Measurements from ENCODE around the gene ZFR2.
"Not testable (repeated sequence)": the region's sequence is repeated elsewhere in the genome, so short reads cannot be mapped to it uniquely, and the experiment has no call there.

Gene ZFR2

DNA sequence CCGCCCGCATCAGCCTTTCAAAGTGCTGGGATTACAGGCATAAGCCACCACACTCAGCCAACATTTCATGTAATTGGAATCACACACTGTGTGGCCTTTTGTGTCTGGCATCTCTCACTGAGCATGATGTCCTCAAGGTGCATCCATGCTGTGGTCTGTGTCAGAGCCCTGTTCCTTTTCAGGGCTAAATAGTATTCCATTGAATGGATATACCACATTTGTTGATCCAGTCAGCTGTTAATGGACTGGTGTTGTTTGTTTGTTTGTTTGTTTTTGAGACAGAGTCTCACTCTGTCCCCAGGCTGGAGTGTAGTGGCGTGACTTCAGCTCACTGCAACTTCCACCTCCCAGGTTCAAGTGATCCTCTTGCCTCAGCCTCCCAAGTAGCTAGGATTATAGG is 29.6 kb upstream of the ZFR2 start:
- Histone ChIP-seq H3K4me3 (no peak overlapping the region), H3K9ac (no peak overlapping the region), H3K4me1 (no peaks in the 10 kb centered on the region), H3K9me3 (peaks cover 10% of the 10 kb centered on the region), H3K36me3 (no peaks in the 10 kb centered on the region), H3K27ac (no peak overlapping the region), H3K4me2 (no peak overlapping the region), H4K20me1 (no peaks in the 10 kb centered on the region), H3K27me3 (no peaks in the 10 kb centered on the region)
- TF ChIP-seq Cebpa-rat (IDR thresholded peaks at IDR 0.05): no peak

DNA sequence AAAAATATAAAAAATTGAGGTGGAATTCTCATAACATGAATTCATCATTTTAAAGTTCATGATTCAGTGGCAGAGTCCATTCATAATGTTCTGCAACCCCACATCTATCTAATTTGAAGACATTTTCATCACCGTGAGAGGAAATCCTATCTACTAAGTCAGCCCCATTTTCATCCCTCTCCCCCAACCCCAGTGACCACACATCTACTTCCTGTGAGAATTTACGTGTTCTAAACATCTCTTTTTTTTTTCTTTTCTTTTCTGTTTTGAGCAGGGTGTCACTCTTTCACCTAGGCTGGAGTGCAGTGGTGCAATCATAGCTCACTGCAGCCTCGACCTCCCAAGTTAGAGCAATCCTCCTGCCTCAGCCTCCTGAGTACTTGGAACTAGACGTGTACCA is 29.1 kb upstream of the ZFR2 start:
- Histone ChIP-seq H3K36me3 (no peaks in the 10 kb centered on the region), H4K20me1 (no peaks in the 10 kb centered on the region), H3K27me3 (no peaks in the 10 kb centered on the region), H3K27ac (no peak overlapping the region), H3K4me1 (no peaks in the 10 kb centered on the region), H3K4me3 (no peak overlapping the region), H3K4me2 (no peak overlapping the region), H3K9me3 (peaks cover 10% of the 10 kb centered on the region), H3K9ac (no peak overlapping the region)
- TF ChIP-seq Cebpa-rat (IDR thresholded peaks at IDR 0.05): no peak

- no peak overlapping the region for H3K4me2 ChIP-seq
- no peaks in the 10 kb centered on the region for H3K36me3 ChIP-seq
- H3K27me3 ChIP-seq: no peaks in the 10 kb centered on the region
- H3K27ac ChIP-seq: no peak overlapping the region
- peaks cover 10% of the 10 kb centered on the region for H3K9me3 ChIP-seq
- H3K4me1 ChIP-seq: no peaks in the 10 kb centered on the region
- no peak overlapping the region for H3K9ac ChIP-seq
- no peak for TF ChIP-seq Cebpa-rat (IDR thresholded peaks at IDR 0.05)
- H4K20me1 ChIP-seq: no peaks in the 10 kb centered on the region
- no peak overlapping the region for H3K4me3 ChIP-seq
Measured at GRCh38 chr19:3895788-3896187, 26.9 kb upstream of the ZFR2 start.

- not testable (repeated sequence) for H3K9ac ChIP-seq, H3K4me3 ChIP-seq, H3K4me1 ChIP-seq, H3K4me2 ChIP-seq, H3K27me3 ChIP-seq, H3K27ac ChIP-seq, H4K20me1 ChIP-seq, H3K36me3 ChIP-seq
- peaks cover 10% of the 10 kb centered on the region for H3K9me3 ChIP-seq
Measured at GRCh38 chr19:3894959-3895358, 26.1 kb upstream of the ZFR2 start.

DNA sequence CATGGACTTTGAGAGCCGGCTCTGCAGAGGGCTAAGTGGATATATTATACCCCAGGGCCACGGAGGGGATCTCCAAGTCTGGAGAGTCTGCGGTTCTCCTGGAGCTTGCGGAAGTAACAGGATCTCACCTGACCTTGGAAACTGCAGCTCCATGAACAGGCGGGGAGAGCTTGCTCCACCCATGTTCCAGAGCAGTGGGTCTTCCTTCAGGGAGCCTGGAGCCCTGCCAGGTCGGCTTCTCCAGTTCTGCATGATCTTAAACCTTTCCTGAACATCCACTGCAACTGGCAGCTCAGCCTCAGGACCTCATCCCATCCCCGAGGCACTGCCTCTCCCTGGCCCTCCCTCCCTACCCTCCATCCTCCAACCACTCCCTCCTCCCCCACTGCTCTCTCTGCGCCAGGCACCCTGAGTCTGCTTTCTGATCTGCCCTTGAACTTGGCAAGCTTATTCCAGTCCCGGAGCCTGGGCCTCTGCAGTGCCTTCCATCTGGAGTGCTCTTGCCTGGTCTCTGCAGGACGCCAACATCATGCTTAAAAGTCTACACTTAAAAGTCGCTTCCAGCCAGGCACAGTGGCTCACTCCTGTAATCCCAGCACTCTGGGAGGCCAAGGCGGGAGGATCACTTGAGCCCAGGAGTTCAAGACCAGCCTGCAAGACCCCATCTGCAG is 24.8 kb upstream of the ZFR2 start:
- H3K4me3 ChIP-seq: no peak overlapping the region
- H3K4me1 ChIP-seq: no peaks in the 10 kb centered on the region
- TF ChIP-seq Cebpa-rat (IDR thresholded peaks at IDR 0.05): no peak
- no peak overlapping the region for H3K4me2 ChIP-seq
- H4K20me1 ChIP-seq: no peaks in the 10 kb centered on the region
- peaks cover 7% of the 10 kb centered on the region for H3K9me3 ChIP-seq
- H3K9ac ChIP-seq: no peak overlapping the region
- H3K36me3 ChIP-seq: no peaks in the 10 kb centered on the region
- H3K27me3 ChIP-seq: no peaks in the 10 kb centered on the region
- no peak overlapping the region for H3K27ac ChIP-seq

GRCh38 chr19:3890591-3890990 is 21.8 kb upstream of the ZFR2 start:
- no peak overlapping the region for H3K4me3 ChIP-seq
- no peaks in the 10 kb centered on the region for H4K20me1 ChIP-seq
- H3K9me3 ChIP-seq: no peaks in the 10 kb centered on the region
- no peaks in the 10 kb centered on the region for H3K27me3 ChIP-seq
- H3K27ac ChIP-seq: no peak overlapping the region
- no peak for TF ChIP-seq Cebpa-rat (IDR thresholded peaks at IDR 0.05)
- no peaks in the 10 kb centered on the region for H3K36me3 ChIP-seq
- H3K9ac ChIP-seq: no peak overlapping the region
- no peak overlapping the region for H3K4me2 ChIP-seq
- no peaks in the 10 kb centered on the region for H3K4me1 ChIP-seq

- no peak for TF ChIP-seq Cebpa-rat (IDR thresholded peaks at IDR 0.05)
- H3K4me2 ChIP-seq: peak overlapping the region; percentile 53
- H3K9me3 ChIP-seq: no peaks in the 10 kb centered on the region
- H3K27me3 ChIP-seq: peaks cover 31% of the 10 kb centered on the region
- no peak overlapping the region for H3K27ac ChIP-seq
- no peaks in the 10 kb centered on the region for H4K20me1 ChIP-seq
- H3K4me1 ChIP-seq: peaks cover 6% of the 10 kb centered on the region
- H3K9ac ChIP-seq: no peak overlapping the region
- H3K4me3 ChIP-seq: no peak overlapping the region
- H3K36me3 ChIP-seq: no peaks in the 10 kb centered on the region
Measured at GRCh38 chr19:3882041-3882384, 13.2 kb upstream of the ZFR2 start.

DNA sequence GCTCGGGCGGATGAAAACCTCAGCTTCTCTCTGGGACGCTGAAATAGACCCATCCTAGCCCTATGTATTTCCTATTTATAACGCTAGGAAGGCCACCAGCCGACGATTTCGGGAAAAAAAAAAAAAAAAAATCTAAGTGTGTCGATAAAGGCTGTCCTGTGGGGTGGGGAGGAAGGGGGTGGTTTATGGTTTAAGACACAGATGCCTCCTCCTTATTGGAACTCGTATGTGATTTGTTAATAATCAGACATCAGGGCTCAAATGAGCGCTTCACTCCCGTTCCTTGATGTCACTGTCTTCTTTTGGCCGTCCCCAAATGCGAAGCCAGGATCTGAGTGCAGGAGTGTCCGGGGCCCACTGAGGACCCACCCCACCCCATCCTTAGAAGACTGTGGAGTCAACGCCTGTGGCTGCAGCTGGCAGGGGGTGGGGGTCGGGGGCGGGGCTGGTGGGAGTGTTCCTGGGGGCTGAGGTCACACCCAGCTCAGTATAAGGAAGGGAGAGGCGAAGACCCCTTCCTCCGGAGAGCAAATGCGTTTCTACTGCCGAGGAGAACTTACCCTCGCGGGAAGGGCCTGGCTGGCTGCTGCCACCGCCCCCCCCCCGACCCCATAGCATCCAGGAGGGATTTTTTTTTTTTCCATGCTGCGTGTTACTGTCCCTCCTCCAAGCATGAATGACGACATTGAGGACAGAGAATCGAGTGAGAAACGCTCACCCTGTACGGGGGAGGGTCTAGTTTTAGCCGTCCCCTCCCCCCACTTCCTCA is 12.6 kb upstream of the ZFR2 start:
- Histone ChIP-seq H4K20me1 (no peaks in the 10 kb centered on the region), H3K27me3 (peaks cover 31% of the 10 kb centered on the region), H3K9me3 (no peaks in the 10 kb centered on the region), H3K9ac (no peak overlapping the region), H3K4me1 (peaks cover 6% of the 10 kb centered on the region), H3K4me2 (peak overlapping the region; percentile 53), H3K36me3 (no peaks in the 10 kb centered on the region), H3K27ac (no peak overlapping the region), H3K4me3 (no peak overlapping the region)
- TF ChIP-seq Cebpa-rat (IDR thresholded peaks at IDR 0.05): no peak

GRCh38 chr19:3880471-3881271 is 11.8 kb upstream of the ZFR2 start, which contains the start of gene ATCAY:
TSS of gene ATCAY (plus strand) at chr19:3880685. CDS start at chr19:3885768, 5,083 bp downstream.
- Histone ChIP-seq H3K9ac (no peak within 1 kb of the TSS), H4K20me1 (no peaks in the 10 kb centered on the region), H3K27ac (no peak within 1 kb of the TSS), H3K9me3 (no peaks in the 10 kb centered on the region), H3K36me3 (no peaks in the 10 kb centered on the region), H3K4me1 (peaks cover 6% of the 10 kb centered on the region), H3K27me3 (peaks cover 31% of the 10 kb centered on the region), H3K4me2 (no peak within 1 kb of the TSS), H3K4me3 (no peak within 1 kb of the TSS)
- no peak for TF ChIP-seq Cebpa-rat (IDR thresholded peaks at IDR 0.05)

DNA sequence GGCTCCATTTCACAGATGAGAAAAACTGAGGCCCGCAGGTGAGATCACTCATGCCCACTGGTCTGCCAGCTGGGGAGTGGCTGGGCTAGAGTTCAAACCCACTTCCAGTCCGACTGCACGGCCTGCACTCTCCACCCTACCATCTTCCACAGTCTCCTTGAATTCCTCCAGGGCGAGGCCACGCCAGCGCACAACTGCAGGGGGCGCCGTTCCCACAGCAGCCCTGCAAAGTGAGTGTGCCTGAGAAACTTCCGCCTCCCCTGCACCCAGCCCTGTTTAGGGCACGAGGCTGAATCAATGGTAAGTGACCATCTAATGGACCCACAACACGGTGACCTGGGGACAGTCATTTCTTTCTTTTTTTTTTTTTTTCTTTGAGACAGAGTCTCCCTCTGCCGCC is 10.8 kb upstream of the ZFR2 start:
- H3K27me3 ChIP-seq: peaks cover 31% of the 10 kb centered on the region
- H3K36me3 ChIP-seq: no peaks in the 10 kb centered on the region
- H3K4me1 ChIP-seq: peaks cover 6% of the 10 kb centered on the region
- H3K4me2 ChIP-seq: no peak overlapping the region
- no peaks in the 10 kb centered on the region for H4K20me1 ChIP-seq
- no peaks in the 10 kb centered on the region for H3K9me3 ChIP-seq
- H3K4me3 ChIP-seq: no peak overlapping the region
- no peak overlapping the region for H3K9ac ChIP-seq
- H3K27ac ChIP-seq: no peak overlapping the region
- TF ChIP-seq Cebpa-rat (IDR thresholded peaks at IDR 0.05): no peak

DNA sequence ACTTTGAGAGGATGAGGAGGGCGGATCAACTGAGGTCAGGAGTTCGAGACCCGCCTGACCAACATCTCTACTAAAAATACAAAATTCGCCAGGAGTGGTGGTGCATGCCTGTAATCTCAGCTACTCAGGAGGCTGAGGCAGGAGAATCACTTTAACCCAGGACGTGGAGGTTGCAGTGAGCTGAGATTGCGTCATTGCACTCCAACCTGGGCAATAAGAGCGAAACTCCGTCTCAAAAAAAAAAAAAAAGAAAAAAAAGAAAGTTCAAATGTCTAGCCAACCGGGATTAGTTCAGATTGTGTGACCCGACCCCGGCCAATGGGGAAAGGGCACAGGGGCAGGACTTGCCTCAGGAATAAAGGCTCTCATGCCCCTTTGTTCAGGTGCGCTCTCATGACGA is 5.9 kb upstream of the ZFR2 start:
- not testable (repeated sequence) for H3K9me3 ChIP-seq, H4K20me1 ChIP-seq, H3K9ac ChIP-seq, H3K4me3 ChIP-seq, H3K27me3 ChIP-seq, H3K4me1 ChIP-seq, H3K36me3 ChIP-seq, H3K4me2 ChIP-seq, H3K27ac ChIP-seq

Measured in BLaER1 (cell line).